Endothelial cell (in vitro differentiated cells): ENCODE results near the gene STIM2. TPM values are rescaled to one million over a fixed set of nuclear protein-coding genes. Genes with fewer than 3 reads are reported as not detected.
"Not testable (repeated sequence)": the region's sequence is repeated elsewhere in the genome, so short reads cannot be mapped to it uniquely, and the experiment has no call there.

Experiments
- DNase-seq: peaks from one replicate; pipeline ENCODE4 v3.0.0; 2021; ENCODE audit warnings: low spot score
- H3K27ac Mint-ChIP-seq: one replicate; pipeline ENCODE4 v1.8.0; 2021; ENCODE audit warnings: mixed read lengths, inconsistent platforms; ENCODE audit not compliant: unreplicated experiment
- H3K27me3 Mint-ChIP-seq: one replicate; pipeline ENCODE4 v1.8.0; 2021; ENCODE audit warnings: mild to moderate bottlenecking, moderate library complexity, mixed read lengths, inconsistent platforms; ENCODE audit not compliant: unreplicated experiment
- H3K36me3 Mint-ChIP-seq: one replicate; pipeline ENCODE4 v1.8.0; 2021; ENCODE audit warnings: mild to moderate bottlenecking, low read depth, mixed read lengths, inconsistent platforms; ENCODE audit not compliant: unreplicated experiment
- H3K4me1 Mint-ChIP-seq: one replicate; pipeline ENCODE4 v1.8.0; 2021; ENCODE audit warnings: mild to moderate bottlenecking, mixed read lengths, inconsistent platforms; ENCODE audit not compliant: unreplicated experiment
- H3K4me3 Mint-ChIP-seq: one replicate; pipeline ENCODE4 v1.8.0; 2021; ENCODE audit warnings: mild to moderate bottlenecking, mixed read lengths, inconsistent platforms; ENCODE audit not compliant: unreplicated experiment
- H3K9me3 Mint-ChIP-seq: one replicate; pipeline ENCODE4 v1.8.0; 2021; ENCODE audit warnings: mixed read lengths, inconsistent platforms; ENCODE audit not compliant: unreplicated experiment
- CTCF ChIP-seq: fragments of 200-600 bp; sonication (generic); IDR thresholded peaks from one replicate; pipeline ENCODE4 v1.5.0; 2021; ENCODE audit warnings: antibody characterized with exemption; ENCODE audit not compliant: unreplicated experiment
- total RNA-seq: library from RNA; stranded (reverse); fragmentation: NEBNext Ultra II Directional; extraction: Animal tissue kit (Norgen Biotek cat#: 25700); gene quantifications from one replicate; pipeline ENCODE4 v1.2.1, GENCODE V29; 2021; ENCODE audit not compliant: unreplicated experiment

The STIM2 gene
- total RNA-seq, 1 donor from 2014 or later = 65.7 TPM

- H3K4me1 Mint-ChIP-seq = peaks cover 13% of the 10 kb centered on the region
- no peak overlapping the region for H3K4me3 Mint-ChIP-seq
- peaks cover 4% of the 10 kb centered on the region for H3K27me3 Mint-ChIP-seq
- DNase-seq = no peak
- no peak for TF ChIP-seq CTCF
- H3K36me3 Mint-ChIP-seq = peaks cover 6% of the 10 kb centered on the region
- peaks cover 8% of the 10 kb centered on the region for H3K9me3 Mint-ChIP-seq
- H3K27ac Mint-ChIP-seq = no peak overlapping the region
Observed at GRCh38 chr4:26826721-26827120, 33.9 kb upstream of the STIM2 start.

DNA sequence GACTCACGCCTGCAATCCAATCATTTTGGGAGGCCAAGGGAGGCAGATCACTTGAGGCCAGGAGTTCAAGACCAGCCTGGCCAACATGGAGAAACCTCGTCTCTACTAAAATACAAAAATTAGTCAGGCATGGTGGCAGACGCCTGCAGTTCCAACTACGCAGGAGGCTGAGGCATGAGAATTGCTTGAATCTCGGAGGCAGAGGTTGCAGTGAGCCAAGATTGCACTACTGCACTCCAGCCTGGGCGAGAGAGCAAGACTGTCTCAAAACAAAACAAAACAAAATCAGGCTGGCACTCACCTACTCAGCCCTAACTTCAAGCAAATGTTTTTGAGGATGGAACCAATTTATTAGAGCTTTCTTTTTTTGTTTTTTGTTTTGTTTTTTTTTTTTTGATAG, 33.3 kb upstream of the STIM2 start:
- not testable (repeated sequence) for DNase-seq, H3K9me3 Mint-ChIP-seq, H3K4me1 Mint-ChIP-seq, H3K27me3 Mint-ChIP-seq, H3K27ac Mint-ChIP-seq, H3K4me3 Mint-ChIP-seq, H3K36me3 Mint-ChIP-seq

DNA sequence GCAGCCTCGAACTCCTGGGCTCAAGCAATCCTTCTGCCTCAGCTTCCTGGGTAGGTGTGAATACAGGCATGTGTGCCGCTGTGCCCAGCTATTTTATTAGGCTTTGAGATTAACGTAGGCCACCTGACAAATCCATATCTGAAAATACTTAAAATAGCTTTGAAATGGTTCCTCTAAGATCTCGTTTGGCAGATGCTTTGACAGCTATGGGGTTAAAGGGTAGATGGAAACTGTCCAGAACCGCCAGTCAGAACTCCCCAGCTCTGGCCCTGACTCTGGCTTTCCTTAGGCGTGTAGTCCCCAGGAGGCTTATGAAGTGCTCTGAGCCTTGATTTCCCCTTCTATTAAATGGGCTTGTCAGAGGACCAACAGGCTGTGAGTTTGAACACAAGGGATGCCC, 32.8 kb upstream of the STIM2 start:
- no peak overlapping the region for H3K27ac Mint-ChIP-seq

DNA sequence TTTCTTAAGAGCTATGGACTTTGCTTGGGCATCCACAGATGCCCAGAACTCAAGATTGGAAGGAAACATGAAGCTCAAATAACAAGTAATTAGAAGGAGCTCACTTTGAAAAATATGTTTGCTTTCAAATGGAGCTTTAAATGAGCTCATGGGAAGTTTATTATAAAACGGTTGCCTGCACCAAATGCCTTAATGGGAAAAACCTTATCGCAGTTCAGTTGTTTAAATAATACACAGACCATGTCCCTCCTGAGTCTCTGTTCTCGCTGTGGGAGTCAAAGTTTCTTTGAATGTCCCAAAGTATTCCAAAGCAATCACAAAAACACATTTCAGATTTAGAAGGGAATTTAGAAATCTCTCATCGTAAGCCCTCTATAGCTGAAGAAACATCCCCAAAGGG, 31.6 kb upstream of the STIM2 start:
- no peaks in the 10 kb centered on the region for H3K9me3 Mint-ChIP-seq
- DNase-seq = no peak
- H3K36me3 Mint-ChIP-seq = peaks cover 2% of the 10 kb centered on the region
- peaks cover 1% of the 10 kb centered on the region for H3K27me3 Mint-ChIP-seq
- no peak overlapping the region for H3K27ac Mint-ChIP-seq
- H3K4me3 Mint-ChIP-seq = no peak overlapping the region
- no peaks in the 10 kb centered on the region for H3K4me1 Mint-ChIP-seq
- TF ChIP-seq CTCF = no peak

More for the DNA sequence above, 32.8 kb upstream of the STIM2 start:
- no peak for DNase-seq
- TF ChIP-seq CTCF = no peak
- no peak overlapping the region for H3K4me3 Mint-ChIP-seq
- H3K36me3 Mint-ChIP-seq = peaks cover 4% of the 10 kb centered on the region
- H3K4me1 Mint-ChIP-seq = peaks cover 2% of the 10 kb centered on the region
- peaks cover 4% of the 10 kb centered on the region for H3K27me3 Mint-ChIP-seq
- peaks cover 6% of the 10 kb centered on the region for H3K9me3 Mint-ChIP-seq

DNA sequence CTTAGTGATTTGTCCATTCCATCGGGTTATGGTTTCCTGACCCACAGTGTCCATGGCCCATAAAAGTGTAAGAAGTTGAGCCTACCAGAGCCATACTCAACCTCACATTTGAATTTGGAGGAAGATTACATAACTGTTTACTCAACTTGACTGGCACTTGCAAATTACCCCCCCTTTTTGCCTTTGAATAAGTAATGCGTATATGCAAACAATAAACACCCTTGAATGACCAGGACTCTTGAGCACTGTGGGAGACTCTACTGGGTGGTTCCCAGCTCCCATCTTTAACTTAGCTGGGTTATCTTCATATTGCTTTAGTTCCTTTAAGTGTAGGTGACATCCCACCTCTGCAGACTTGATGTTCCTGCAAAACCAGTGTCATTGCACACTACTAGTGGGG, 30.6 kb upstream of the STIM2 start:
- no peak for TF ChIP-seq CTCF

GRCh38 chr4:26830701-26831100, 29.9 kb upstream of the STIM2 start:
- Mint-ChIP-seq H3K4me3 (no peak overlapping the region), H3K27ac (no peak overlapping the region), H3K9me3 (no peaks in the 10 kb centered on the region), H3K4me1 (no peaks in the 10 kb centered on the region), H3K27me3 (peaks cover 4% of the 10 kb centered on the region), H3K36me3 (peaks cover 12% of the 10 kb centered on the region)
- DNase-seq = no peak
- TF ChIP-seq CTCF = no peak

More for the DNA sequence above, 30.6 kb upstream of the STIM2 start:
- no peak overlapping the region for H3K4me3 Mint-ChIP-seq
- no peaks in the 10 kb centered on the region for H3K4me1 Mint-ChIP-seq
- peaks cover 4% of the 10 kb centered on the region for H3K27me3 Mint-ChIP-seq
- H3K27ac Mint-ChIP-seq = no peak overlapping the region
- no peaks in the 10 kb centered on the region for H3K9me3 Mint-ChIP-seq
- H3K36me3 Mint-ChIP-seq = peaks cover 12% of the 10 kb centered on the region
- no peak for DNase-seq
